Right renal pelvis (tissue), 4 donors: ENCODE measurements around the gene PPARA. TPM values are rescaled to one million over a fixed set of nuclear protein-coding genes. Genes with fewer than 3 reads are reported as not detected.
"Not testable (repeated sequence)": the region's sequence is repeated elsewhere in the genome, so short reads cannot be mapped to it uniquely, and the experiment has no call there.

Experiments used
- DNase-seq, 4 donors: peaks; one replicate each; pipeline ENCODE4 v3.0.0-alpha.2; 2013; ENCODE audit warnings: low read depth in 4 of 4, low spot score in 3 of 4, missing footprints in 1 of 4
- polyA plus RNA-seq, 4 donors: library from polyadenylated mRNA; unstranded; fragments of 120-200 nt; gene quantifications; one replicate each; pipeline ENCODE4 v1.2.1, GENCODE V29; 2013; ENCODE audit not compliant: insufficient read length in 4 of 4

PPARA gene
- polyA plus RNA-seq, 4 donors: 25.7 to 31.6 (median 26.5) TPM

- DNase-seq: not testable (repeated sequence)
Measured at GRCh38 chr22:46264520-46264919, 114.2 kb downstream of the PPARA start.

- not testable (repeated sequence) for DNase-seq
Measured at GRCh38 chr22:46265627-46266026, 115.3 kb downstream of the PPARA start.

- DNase-seq: peak; percentile 67 to 75 (median 70)
Measured at GRCh38 chr22:46267431-46268279, 117.3 kb downstream of the PPARA start, which contains the start of gene TTC38. Gene TTC38 (plus strand): TSS chr22:46268008. CDS start chr22:46268040, 32 bp downstream.

GRCh38 chr22:46269564-46269963 lies 119.2 kb downstream of the PPARA start:
- DNase-seq: no peak

- no peak for DNase-seq
Measured at GRCh38 chr22:46272196-46272595, 121.9 kb downstream of the PPARA start.

- no peak for DNase-seq
Measured at GRCh38 chr22:46272762-46273431, 122.6 kb downstream of the PPARA start.

- DNase-seq: no peak
Measured at GRCh38 chr22:46273432-46274148, 123.3 kb downstream of the PPARA start.

- no peak for DNase-seq
Measured at GRCh38 chr22:46274381-46274780, 124.1 kb downstream of the PPARA start.

GRCh38 chr22:46275455-46276122 lies 125.3 kb downstream of the PPARA start:
- DNase-seq: no peak

- no peak for DNase-seq
Measured at GRCh38 chr22:46276563-46276962, 126.2 kb downstream of the PPARA start.

GRCh38 chr22:46278656-46279645 lies 128.6 kb downstream of the PPARA start:
- no peak for DNase-seq

- DNase-seq: no peak
Measured at GRCh38 chr22:46280063-46280817, 129.9 kb downstream of the PPARA start.

GRCh38 chr22:46280999-46281623 lies 130.8 kb downstream of the PPARA start:
- no peak for DNase-seq

GRCh38 chr22:46281866-46282678 lies 131.7 kb downstream of the PPARA start:
- DNase-seq: no peak

GRCh38 chr22:46286006-46286405 lies 135.7 kb downstream of the PPARA start:
- DNase-seq: no peak

- DNase-seq: no peak
Measured at GRCh38 chr22:46286941-46287872, 136.9 kb downstream of the PPARA start.
